Cerebellar nuclear complex (tissue), 1 donor: ENCODE measurements around the gene BTC.
"Not testable (repeated sequence)": the region's sequence is repeated elsewhere in the genome, so short reads cannot be mapped to it uniquely, and the experiment has no call there.

ENCODE experiments used
- DNase-seq, 2 experiments: peaks; one replicate each; lab custom pipeline; 2025; lab: John Stamatoyannopoulos, UW

The BTC gene, protein sequence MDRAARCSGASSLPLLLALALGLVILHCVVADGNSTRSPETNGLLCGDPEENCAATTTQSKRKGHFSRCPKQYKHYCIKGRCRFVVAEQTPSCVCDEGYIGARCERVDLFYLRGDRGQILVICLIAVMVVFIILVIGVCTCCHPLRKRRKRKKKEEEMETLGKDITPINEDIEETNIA

GRCh38 chr4:74794382-74795010 is at the start of gene BTC:
Gene BTC, minus strand, starts transcription at chr4:74794523. Its CDS starts 198 bp downstream, at chr4:74794325.
- DNase-seq = no peak

- DNase-seq = no peak
Measured at GRCh38 chr4:74840936-74841509, 46.7 kb upstream of the BTC start.

DNA sequence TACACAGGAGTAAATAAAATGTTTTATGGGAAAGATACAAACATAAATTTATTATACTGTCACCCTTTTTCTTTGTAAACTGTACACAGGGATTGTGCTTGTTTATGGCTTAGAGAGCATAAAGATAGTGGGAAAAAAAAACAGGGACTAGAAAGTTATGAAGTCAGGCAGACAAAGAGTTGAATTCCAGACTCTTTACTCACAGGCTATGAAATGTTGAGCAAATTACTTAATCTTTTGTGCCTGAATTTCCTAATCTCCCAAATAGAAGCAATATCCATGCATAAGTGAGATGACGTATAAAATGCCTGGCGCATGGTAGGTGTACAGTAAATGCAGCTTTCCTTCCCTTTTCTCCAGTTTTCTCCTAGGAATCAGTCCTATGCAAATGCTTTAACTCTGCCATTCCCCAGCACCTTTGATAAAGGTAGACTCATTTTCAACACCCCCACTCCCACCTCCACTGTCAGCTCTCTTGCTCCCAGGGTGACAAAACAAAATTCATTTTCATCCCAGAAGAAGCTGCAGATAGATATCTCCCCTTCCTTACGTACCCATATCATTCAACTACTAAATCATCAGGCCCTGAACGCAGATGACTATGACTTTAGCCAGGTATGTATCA is 44.5 kb upstream of the BTC start:
- no peak for DNase-seq

DNA sequence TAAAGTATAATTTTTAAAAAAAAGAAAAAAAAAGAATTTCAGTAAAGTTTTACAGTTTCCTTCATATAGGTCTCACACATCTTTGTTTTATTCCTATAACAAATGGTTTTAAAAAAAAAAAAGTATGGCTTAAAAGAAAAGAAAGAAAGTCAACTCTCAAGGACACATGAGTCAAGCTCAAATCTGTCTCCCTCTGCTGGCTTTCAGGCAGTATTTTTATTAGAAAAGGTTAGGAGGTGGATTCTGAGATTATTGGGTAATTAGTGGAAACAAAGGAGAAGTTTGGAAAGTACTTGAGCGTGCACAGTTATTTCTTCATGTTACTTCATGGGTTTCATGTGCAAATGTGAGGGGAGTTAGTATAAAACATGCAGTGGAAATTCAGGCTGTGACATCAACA is 36.6 kb upstream of the BTC start:
- no peak for DNase-seq

GRCh38 chr4:74823194-74823593 is 28.9 kb upstream of the BTC start:
- no peak for DNase-seq

DNA sequence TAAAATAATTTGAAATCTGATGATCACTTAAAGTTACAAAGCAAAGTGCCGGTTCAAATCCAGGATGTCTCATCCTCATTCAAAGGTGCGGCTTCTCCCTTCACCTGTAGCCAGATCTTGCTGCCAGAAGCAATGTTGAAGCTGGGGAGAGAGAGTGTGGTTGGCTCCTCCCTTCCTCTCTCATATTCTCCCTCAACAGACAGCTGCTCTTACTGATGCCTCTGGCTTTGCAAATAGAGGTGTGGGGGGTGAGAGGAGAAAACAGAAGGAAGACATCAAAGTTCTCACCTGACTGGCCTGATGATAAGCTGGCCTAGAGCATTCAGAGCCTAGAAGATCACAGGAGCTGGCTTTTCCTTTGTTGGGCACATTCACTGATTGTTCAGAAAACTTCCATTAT is 28.3 kb upstream of the BTC start:
- no peak for DNase-seq

DNA sequence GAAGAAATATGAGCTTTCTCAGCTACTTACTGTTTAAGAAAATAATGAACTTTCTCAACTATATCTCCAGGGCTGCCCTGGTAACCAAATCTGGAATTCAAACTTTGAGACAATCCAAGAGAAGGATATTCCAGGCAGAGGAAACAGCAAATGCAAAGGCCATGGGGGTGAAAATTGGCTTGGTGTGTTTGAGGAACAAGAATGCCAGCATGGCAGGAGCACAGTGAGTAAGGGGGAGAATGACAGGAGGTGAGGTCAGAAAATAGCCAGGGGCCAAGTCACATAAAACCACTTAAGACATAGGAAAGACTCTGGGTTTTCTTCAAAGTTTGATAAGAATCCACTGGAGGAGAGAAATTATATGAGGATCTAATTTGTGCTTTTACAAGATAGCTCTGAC is 27.2 kb upstream of the BTC start:
- DNase-seq = no peak

DNA sequence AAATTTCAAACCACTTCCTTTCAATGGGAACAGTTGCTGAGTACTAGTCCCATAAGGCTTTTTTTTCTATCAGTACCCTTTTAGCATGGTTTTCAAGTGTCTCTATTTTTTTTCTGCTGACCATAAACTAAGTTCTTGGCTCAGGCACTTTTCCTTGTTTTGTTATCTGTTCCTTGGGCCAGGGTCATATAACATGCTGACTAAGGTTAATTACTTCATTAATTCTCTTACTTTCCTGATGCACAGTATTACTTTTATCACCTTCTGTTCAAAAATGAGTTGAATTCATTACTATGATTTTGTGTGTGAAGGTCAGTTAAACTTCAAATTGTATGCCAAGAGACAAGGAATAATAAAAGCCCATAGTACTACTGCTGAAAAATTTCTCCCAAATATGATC is 19.7 kb upstream of the BTC start:
- DNase-seq = no peak

- not testable (repeated sequence) for DNase-seq
Measured at GRCh38 chr4:74812056-74812455, 17.7 kb upstream of the BTC start.

DNA sequence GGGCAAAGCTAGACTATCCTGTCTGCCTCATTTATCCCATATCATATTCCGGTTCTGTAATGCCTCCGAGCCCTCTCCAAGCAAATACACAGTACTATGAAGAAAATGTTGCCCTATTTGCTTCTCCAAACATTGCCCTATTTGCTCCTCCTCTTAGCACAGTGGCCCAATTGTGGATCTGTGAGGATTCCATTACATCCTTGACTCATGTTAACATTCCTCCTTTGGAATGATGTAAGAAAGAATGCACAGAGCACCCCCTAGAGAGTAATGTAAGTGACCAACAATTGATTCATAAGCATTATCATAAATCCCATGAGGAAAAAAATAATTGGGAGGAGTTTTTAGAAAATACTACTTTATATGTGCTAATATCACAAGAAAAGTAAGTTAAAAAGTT is 11.3 kb upstream of the BTC start:
- no peak for DNase-seq

DNA sequence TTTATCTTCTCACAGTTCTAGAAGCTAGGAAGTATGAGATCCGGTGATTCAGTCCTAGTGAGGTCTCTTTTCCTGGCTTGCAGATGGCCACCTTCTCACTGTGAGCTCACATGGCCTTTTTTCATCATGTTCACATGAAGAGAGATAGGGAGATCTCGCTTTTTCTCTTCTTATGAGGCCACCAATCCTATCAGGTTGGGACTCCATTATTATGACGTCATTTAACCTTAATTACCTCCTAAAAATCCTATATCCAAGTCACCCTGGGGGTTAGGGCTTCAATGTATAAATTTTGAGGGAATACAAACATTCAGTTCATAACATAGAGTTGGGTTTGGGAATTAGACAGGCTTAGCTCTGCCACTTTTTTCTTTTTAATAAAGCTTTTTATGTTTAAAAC is 6.0 kb upstream of the BTC start:
- DNase-seq = no peak

DNA sequence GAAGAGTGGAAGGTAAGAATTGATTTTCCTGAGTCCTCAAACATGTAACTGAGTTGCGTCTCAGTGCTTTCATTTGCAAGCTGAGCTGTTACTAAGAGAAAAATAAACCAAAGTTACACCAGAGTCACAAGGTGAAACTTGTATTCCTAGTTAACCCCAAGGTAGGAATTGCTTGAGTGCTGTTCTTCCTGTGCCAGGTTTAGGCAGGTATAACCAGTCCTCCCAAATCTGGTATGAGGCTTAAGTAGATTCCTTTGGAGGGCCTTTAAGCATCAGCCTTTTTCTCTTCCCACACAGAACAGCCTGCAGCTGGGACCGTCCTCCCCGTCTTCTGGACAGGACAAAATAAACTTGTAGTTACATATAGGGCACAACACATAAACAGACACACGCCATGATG is 2.3 kb upstream of the BTC start:
- no peak for DNase-seq

DNA sequence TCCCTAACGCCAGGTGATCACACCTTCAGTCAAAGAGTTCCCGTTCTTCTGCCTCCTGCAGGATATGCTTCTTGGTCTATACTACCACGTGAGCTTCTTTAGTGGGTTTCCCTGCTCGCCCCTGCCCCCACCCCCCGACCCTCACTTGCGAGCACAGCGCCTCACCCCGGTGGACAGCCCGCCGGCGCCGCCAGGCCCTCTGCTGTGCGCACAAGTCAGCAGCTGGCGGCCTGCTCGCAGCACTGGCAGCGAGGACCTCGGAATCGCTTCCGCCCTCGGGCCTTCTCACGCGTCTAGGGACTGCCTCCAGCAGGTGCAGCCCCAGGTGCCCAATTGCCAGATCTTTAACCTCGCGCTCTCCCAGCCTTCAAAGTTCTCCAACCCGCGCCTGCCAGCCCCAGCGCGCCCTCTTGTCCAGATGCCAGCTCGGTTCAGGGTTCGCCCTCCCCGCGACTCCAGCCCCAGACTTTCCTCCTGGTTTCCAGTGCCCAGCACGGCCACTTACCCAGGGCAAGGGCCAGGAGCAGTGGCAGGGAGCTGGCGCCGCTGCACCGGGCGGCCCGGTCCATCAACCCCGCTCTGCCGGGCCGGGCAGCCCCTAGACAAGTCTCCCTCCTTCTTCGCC is 454 bp downstream of the BTC start:
- no peak for DNase-seq

GRCh38 chr4:74790652-74791051 is 3.7 kb downstream of the BTC start:
- no peak for DNase-seq

DNA sequence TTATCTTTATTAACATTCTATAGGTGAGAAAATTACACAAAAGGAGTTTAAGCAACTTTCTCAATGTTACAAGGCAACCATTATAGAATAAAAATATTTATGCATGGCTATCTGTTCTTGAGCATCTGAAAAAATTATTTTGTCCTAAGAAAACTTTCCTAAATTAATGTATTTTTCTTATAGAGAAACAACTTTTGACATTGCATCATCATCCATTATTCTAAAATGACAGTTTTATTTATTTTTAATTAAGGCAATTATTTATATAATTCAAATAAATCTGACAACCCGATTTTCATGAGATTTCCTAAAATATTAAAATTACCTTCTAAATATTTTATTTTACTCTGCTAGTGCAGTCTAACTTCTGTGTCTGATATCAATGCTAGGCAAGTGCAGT is 4.8 kb downstream of the BTC start:
- DNase-seq = no peak

DNA sequence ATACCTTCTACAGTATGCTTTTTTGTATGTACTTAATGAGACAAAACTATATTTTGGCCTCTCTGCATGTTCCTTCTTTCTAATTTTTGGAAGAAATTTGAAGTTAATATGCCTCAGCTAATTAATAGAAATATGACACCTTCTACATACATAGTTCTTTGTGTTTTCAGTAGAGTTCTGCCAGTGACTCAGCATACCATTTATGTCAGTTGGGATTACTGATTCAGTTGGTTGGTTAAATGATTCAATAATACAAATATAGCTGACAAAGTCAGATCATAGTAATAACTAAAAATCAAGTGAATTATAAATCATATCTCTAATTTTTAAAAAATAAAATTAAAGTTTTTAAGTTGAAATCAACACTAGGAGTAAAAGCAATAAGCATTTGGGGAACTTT is 16.8 kb downstream of the BTC start:
- DNase-seq = no peak

- no peak for DNase-seq
Measured at GRCh38 chr4:74772783-74773182, 21.5 kb downstream of the BTC start.

GRCh38 chr4:74772106-74772505 is 22.2 kb downstream of the BTC start:
- DNase-seq = no peak

- DNase-seq = no peak
Measured at GRCh38 chr4:74770226-74770910, 24.0 kb downstream of the BTC start.

GRCh38 chr4:74768857-74769525 is 25.3 kb downstream of the BTC start:
- DNase-seq = no peak

GRCh38 chr4:74764119-74764518 is 30.2 kb downstream of the BTC start:
- DNase-seq = no peak
